Hematopoietic multipotent progenitor cell treated with erythropoietin and hydrocortisone succinate and interleukin-3 and kit ligand, for 8 days (in vitro differentiated cells): ENCODE measurements around the gene FKBP1A.
"Not testable (repeated sequence)": the region's sequence is repeated elsewhere in the genome, so short reads cannot be mapped to it uniquely, and the experiment has no call there.

Experiments used
- DNase-seq: peaks from one replicate; pipeline ENCODE4 v3.0.0-alpha.2; 2015

The FKBP1A gene

DNA sequence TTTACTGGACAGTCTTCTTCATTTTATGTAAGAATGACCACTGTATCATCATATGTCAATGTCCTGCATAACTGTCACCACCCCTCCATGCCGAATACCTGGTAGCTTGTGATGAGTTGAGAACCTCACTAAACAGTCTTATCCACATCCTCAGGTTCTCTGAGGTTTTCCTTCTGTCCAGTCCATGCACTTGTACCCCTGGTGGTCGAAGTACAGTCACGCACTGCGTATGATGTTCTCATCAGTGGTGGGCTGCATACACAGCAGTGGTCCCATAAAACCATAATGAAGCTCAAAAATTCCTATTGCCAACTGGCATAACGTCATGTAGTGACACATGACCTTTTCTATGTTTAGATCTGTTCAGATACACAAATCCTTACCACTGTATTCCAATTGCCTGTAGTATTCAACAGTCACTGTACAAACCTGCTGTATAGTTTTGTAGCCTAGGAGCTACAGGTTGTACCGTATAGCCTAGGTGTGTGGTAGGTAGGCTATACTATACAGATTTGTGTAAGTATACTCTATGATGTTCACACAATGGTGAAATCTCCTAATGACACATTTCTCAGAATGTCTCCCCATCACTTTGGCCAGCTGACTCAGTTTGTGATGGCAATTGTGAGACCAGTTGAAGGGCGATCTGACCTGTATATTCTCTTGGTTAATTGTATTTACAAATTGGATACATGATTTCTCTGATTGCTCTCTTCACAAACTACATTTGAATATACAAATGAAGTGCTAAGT lies 32.6 kb downstream of the FKBP1A start:
- no peak for DNase-seq

DNA sequence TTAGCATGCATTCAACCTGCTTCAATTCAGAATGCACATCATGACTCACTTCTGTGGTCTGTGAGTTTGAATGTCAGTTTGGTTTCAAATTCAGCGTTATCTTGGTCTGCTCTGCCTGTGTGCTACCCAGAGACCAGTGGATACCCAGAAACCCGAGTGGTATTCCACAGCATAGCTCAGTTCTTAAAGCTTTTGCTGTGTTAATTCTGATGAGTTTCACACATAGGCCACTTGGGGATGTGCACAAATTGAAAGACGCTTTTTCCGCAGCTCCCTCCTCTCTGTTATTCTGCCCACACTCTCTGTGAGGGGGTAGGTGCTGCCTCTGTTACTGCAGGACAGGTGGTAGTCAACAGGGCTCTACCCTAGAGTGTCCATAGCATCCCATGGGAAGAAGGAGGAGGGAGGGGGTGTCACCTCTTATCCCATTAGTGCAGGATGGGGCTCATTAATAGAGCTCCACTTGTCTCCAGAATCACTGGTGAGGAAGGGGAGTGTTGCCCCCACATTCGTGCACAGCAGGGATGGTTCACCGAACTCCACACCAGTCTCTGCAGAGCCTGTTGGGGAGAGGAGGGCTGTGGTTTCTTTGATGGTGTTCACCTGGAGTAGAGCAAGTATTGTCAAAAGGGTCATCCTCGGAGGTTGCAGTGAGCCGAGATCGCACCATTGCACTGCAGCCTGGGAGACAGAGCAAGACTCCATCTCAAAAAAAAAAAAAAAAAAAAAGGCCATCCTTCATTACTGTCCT lies 34.8 kb downstream of the FKBP1A start:
- DNase-seq = no peak

DNA sequence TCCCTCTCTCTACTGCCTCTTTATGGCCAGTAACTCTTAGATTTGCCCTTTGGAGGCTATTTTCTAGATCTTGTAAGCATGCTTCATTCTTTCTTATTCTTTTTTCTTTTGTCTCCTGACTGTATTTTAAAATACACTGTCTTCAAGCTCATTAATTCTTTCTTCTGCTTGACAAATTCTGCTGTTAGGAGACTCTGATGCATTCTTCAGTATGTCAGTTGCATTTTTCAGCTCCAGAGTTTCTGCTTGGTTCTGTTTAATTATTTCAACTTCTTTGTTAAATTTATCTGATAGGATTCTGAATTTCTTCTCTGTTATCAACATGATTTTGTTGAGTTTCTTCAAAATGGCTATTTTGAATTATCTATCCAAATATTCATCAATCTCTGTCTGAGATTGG lies 38.9 kb downstream of the FKBP1A start:
- DNase-seq = no peak

DNA sequence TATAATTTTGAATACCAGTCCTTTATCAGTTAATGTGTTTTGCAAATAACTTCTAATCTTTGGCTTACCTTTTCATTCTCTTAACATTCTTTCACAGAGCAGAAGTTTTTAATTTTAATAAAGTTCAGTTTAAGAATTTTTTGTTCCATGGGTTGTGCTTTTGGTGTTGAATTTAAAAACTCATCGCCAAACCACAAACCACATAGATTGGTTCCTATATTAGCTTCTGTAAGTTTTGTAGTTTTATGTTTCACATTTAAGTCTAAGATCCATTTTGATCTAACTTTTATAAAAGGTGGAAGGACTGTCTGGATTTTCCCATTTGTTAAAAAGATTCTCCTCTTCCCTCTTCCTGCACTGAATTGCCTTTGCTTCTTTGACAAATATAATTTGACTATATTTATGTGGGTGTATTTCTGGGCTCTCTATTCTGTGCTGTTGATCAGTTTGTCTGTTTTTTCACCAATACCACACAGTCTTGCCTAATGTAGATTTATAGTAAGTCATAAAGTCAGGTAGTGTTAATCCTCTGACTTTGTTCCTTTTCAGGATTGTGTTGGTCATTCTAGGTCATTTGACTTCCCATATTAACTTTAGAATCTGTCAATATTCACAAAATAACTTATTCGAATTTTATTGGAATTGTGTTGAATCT lies 46.4 kb downstream of the FKBP1A start:
- no peak for DNase-seq

DNA sequence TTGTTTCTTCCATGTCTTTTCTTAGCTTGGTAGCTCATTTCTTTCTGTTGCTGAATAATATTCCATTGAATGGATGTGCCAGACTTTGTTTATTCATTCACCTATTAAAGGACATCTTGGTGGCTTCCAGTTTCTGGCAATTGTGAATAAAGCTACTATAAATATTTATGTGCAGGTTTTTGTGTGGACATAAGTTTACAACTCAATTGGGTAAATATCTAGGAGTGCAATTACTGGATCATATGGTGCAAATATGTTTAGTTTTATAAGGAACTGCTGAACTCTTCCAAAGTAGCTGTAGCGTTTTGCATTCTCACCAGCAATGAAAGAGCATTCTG lies 47.1 kb downstream of the FKBP1A start:
- no peak for DNase-seq

DNA sequence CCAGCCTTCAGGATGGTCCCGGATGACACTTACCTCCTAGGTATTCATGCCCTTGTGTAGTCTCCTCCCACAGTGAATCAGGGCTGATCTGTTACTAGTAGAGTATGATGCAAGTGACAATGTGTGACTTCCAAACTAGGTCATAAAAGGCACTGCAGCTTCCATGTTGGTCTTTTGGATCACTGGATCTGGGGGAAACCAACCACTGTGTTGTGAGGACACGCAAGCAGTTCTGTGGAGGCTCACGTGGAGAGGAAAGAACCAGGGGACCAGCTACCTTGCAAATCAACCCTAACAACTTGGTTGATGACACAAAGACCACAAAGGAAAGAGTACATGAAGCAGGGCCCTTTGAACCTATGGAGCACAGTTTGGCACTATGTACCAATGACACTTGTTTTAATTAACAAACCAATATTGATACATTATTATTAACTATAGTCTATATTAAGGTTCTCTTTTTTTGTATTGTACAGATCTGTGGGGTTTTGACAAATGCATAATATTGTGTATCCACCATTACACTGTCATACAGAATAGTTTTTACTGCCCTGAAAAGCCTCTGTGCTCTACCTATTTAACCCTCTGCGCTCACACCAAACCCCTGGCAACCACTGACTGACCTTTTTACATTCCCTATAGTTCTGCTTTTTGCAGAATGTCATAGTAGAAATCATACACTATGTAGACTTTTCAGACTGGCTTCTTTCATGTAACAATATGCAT lies 47.7 kb downstream of the FKBP1A start:
- no peak for DNase-seq

DNA sequence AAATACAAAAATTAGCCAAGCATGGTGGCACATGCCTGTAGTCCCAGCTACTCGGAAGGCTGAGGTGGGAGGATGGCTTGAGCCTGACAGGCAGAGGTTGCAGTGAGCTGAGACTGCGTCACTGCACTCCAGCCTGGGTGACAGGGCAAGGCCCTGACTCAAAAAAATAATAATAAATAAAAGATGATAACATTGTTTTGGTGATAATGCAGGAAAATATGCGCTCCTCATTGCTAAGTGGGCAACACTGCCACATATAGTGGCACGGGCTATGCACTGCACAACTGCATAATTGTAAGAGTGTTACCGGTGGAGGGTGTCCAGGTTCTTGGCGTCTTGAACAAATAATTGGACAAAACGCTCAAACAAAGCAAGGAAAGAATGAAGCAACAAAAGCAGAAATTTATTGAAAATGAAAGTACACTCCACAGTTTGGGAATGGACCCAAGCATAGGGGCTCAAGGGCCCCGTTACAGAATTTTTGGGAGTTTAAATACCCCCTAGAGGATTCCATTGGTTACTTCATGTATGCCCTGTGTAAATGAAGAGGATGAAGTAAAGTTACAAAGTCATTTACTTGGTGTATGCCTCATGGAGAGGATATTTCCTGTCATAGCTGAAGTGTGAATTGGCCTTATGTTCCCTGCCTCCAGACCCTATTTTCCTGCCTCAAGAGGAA lies 49.3 kb downstream of the FKBP1A start:
- DNase-seq = not testable (repeated sequence)

DNA sequence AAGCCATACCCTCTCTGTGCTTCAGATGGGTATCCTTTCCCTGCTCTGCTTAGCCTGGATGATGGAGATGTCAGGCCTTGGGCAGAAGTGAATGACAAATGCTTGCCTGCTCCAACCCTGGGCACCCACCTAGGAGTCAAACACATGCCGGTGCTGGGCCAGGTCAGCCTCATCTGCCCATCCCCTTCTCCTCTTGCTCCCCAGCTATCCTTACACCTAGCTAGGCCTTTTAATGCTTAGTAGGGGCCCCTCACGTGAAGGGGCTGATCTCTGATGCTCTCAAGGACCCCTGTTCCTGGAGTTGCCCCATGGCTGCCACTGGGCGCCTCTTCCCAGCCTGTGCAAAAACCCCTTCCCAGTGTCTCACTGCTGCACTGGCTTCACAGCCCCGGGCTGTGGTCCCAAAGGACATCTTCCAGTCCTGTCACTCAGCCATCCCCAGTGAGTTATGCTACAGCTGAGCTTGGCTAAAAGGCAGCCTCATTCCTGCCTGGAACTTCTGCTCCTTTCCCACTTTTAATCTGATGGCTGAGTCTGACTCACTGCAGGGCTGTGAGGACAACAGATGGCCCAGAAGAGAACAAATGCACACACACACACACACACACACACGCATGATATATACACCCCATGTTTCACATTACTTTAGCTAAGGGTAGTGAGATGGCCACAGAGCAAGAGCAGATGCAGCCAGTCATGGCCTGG lies 51.1 kb downstream of the FKBP1A start:
- DNase-seq = no peak

DNA sequence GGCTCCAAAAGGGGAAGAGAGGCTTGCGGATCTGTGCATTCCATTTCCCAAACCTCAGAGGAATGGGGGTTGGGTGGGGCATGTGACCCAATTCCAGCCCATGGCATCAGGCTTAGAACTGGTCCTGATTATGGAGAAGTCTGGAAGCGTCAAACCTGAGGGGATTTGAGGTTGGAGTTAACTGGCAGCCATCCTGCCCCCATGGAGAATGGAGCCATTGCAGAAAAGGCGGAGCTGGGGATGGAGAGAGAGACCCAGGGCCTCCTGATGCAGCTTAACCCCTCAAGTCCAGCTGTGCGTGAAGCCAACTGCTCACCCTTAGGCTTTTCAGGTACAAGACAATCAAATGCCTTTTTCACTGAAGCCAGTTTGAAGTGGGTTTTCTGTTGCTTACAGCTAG lies 54.1 kb downstream of the FKBP1A start:
- no peak for DNase-seq

DNA sequence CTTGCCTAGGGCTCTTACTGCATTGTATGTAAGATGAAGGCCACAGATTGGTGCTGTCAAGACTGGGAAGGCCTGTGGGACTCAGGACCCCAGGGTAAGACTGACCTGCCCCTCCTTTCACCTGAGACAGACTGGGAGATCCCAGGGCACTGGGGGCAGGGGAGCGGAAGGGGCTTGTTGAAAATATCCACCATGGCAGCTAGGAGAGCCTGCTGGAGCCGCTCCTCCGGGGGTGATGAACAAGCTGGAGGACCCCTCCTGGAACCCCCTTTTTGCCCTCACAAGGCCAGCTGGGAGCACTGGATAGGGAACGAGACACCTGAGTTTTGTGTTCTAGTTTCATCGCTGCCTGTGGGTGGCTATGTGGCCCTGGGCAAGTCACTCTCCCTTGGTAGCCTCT lies 54.8 kb downstream of the FKBP1A start:
- DNase-seq = no peak

DNA sequence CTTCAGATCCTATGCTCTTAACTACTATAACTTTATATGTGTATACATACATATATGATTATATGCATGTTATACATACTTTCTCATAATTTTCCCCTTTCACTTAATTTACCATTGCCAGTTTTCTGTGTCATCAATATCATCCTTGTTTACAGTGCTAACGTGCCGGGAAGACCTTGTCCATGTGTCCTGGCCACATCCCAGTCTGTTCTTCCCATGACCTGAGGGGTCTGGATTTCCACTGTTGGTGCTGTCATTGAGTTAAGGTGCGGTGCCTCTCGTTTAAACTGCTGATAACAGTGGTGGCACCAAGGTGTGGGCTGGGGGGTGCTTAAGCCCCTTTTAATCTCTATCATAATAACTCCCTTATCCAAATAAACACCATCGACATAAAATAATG lies 55.4 kb downstream of the FKBP1A start:
- DNase-seq = no peak

DNA sequence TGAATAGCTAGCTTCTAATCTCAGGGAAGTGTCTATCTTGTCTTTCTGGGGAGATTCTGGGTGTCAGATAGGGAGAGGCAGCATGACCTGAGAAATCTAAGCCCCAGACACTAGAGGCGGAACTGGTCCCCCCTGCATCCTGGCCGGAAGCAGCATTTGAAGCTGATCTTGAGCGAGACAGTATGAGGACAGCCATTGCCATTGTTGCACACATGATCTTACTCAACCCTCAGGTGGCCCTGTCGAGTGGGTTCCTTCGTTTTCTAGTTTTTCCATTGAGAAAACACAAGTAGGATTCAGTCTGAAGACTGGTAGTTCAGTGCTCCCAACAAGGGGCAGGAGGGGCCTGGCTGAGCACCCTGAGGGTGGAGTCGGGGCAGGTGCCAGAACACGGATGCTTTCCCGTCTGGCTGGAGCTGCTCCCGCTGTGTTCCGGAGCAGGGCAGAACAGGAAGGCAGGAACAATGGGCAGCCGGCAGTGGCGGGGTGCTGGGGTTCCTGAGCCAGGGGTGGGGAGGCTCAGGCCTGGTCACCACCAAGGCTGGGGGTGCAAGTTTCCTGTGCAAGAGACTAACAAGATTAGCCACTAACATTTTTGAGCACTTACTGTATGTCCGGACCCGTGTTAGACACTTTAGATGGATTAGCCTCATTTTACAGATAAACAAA lies 56.0 kb downstream of the FKBP1A start:
- DNase-seq = no peak

DNA sequence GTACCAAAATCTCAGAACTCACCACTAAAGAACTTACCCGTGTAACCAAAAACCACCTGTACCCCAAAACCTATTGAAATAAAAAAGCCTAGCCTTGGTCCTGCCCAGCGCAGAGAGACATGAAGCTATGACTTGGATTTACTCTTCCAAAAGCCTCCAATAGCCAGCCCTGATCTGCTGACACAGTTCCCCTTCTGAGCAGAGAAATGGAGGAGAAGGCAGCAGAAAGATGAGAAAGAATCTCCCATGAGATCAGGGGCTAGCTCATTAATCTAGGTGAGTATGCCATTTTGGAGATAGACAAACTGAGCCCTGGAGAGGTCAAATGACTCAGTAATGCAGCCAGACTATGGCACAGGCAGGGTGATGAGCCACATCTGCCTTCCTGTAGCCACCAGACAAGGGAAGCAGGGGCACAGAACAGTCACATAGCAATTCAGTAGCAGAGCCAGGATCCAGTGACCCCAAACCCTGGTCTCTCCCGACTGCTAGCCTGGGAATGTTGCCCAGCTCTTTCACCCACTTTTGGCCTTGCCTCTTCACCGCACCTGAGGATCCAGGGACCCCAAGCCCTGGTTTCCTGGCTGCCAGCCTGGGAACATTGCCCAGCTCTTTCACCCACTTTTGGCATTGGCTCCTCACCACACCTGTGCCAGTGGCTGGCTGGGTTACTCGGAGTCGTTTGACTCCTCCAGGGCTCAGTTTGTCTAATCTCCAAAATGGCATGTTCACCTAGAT lies 56.7 kb downstream of the FKBP1A start:
- no peak for DNase-seq

DNA sequence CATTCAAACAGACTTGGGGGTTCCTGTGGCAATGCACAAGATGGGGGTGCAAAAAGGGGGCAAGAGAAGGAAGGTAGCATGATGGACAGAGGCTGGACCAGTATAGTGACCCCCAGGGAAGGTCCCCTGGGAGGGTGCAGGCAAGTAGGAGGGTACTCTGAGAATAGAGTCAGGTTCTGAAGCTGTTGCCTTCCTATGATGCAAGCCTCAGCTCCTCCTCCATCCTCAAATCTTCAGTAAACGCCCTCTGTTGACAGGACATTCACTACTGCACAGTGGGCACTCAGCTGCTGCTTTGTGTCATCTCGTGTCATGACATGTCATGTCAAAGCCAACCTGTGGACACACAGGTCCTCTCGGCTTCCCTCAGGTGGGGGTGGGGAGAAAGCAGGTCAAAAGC lies 58.1 kb downstream of the FKBP1A start:
- peak; percentile 11 for DNase-seq

DNA sequence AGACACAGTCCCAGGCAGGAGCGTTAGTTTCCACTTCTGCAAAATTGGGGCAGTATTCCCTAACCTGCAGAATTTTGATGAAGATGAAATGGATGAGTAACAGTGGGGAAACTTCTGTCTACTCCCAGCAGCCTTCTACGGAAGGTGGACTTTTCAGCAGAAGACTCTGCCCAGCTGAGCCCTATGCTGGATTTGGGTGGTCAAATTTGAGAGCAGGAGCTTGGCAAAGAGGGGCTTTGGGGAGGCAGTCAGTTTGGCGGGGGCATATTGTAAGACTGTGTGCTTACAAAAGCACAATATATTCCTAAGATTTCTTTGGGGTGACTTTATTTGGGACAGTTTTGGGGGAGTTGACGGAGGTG lies 58.5 kb downstream of the FKBP1A start:
- DNase-seq = no peak

DNA sequence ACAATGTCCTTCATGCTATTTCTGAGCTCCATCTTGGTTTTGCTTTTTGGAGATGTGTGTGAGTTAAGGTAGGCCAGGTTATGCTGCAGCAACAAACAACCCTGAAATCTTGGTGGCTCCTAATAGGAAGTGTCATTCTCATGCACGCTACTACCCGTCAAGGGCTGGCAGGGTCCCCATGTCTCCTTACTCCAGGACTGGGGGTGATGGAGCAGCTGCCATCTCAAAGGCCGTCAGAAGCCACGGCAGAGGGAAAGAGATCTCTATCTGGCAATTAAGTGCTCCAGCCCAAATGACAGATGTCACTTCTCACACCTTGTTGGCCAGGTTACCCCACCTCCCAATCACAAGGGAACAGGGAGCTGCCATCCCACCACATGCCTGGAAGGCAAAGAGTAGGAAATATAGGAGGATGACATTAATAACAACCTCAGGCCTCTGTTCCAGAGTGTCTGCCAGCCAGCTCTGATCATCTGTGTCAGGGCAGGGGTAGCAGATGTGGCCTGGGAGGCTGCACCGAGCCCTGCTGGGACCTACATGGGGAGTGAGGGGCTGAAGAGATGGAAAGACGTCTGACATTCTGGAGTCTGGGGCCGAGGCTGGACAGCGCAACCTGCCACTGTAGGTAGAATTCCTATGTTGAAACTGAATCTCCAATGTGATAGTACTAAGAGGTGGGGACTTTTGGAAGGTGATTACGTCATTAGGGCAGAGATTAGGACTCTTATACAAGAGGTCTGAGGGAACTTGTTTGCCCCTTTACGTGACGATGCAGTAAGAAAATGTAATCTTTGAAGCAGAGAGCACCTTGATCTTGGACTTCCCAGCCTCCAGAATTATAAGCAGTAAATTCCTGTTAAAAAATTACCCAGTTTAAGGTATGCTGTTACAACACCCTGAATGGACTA lies 59.1 kb downstream of the FKBP1A start:
- no peak for DNase-seq

DNA sequence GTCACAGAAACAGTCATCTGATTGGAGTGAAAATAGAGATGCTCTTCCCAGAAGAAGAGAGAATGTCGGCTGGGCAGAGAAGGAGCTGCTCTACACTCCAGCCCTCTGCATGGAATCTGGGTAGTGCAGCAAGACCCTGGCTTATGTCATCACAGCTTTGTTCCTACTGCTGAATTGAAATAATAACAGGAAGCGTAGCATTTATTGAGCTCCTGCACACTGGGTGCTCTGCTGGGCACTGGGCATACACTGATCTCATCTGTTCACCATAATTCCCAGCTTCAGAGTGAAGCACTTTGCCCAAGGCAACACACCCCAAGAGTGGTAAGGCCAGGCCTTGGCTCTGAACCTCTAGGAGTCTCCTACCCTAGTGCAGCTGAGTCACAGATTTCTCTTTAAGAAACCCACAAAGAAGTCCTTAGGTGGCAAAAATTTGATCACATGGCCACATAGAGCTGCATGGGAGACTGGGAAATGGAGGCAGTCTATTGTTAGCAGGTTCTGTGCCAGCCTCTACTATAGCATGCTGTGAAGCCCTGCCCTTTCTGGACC lies 60.0 kb downstream of the FKBP1A start:
- DNase-seq = no peak

DNA sequence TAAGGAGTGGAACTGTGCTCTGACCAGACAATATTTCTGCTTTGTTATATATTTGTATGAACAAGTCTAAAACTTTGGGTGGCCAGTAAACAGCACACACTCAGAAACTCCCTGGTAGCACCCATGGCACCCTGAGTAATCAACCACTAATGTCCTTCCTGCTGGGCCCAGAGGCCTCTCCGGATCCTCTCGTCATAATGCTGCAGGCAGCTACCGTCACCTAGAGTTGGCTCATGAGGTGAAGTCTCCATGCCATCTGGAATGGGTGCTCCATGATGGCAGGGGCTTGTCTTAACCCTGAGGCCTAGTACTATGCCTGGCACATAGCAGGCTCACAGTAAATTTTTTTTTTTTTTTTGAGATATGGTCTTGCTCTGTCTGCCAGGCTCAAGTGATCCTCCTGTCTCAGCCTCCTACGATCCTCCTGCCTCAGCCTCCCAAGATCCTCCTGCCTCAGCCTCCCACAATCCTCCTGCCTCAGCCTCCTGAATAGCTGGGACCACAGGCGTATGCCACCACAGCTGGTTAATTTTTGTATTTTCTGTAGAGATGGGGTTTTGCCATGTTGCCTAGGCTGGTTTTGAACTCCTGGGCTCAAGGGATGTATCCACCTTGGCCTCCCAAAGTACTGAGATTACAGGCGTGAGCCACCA lies 60.9 kb downstream of the FKBP1A start:
- no peak for DNase-seq

DNA sequence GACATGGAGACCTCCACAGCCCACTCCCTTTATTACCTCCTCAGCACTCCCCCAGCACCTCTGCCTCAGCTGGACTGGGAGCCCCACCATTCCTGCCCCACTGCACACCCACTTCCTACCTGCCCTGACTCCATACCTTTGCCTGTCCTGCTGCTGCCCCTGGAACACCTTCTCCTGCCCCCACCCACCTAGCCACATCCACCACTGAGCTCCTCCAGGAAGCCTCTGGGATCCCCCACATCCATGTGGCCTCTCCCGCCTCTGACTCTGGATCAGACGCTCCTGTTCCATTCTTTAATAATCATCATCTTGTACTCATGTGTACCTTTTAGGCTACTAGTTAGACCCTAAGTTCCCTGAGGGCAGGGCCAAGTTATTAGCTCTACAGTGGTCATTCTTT lies 61.8 kb downstream of the FKBP1A start:
- no peak for DNase-seq
